KG1 (cell line): Measurements from ENCODE around the gene CA10.

Experiments used
- DNase-seq: peaks from one replicate; lab custom pipeline; 2025; lab: John Stamatoyannopoulos, UW

CA10 gene

DNA sequence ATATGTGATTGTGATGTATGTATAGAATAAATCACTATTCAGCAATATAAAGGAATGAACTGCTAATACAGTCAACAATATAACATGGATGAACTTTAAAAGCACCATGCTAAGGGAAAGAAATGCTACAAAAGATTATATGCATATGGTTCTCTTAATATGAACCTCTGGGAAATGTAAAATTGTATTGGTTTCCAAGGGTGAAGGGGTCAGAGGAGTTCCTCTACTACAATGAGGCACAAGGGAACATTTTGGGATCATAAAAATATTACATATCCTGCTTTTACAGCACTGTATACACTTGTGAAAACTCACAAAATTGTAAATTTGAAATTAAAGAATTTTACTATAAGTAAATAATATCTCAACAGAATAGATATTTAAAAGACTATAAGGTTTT is 111.4 kb downstream of the CA10 start:
- DNase-seq = no peak

DNA sequence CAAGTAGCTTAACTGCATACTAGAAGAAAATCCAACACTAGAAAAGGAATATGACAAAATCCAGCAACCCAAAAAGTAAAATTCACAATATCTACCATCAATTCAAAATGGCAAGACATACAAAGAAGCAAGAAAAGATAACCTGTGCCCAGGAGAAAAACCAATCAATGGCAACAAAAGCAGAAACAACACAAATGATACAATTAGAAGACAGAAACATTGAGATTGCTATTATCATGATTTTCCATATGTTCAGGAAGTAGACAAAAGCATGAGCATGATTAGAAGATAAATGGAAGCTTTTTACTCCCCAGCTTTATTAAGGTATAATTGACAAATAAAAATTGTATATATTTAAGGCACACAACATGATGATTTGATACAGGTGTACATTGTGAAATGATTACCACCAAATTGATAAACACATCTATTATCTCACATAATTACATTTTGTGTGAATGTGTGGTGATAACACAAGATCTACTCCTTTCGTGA is 117.3 kb downstream of the CA10 start:
- no peak for DNase-seq

DNA sequence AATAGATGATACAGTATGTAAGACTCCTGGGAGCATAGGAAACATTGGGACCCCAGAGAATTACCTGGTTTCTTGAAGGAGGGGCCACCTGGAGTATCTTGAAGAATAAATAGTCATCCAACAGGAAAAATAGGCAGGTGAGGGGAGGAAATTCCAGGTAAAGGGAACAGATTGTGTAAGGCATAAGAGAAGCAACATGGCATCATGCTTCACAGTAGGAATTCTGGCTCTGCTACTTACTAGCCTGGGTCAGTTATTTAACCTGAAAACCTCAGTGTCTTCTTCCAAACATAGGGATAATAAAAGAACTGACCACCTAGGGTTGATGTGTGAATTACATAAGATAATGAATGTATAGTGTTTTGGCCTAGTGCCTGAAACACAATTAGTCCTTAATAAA is 122.1 kb downstream of the CA10 start:
- DNase-seq = no peak

- no peak for DNase-seq
These were observed 123.1 kb downstream of the CA10 start for GRCh38 chr17:52035336-52035915.

- DNase-seq = no peak
These were observed 126.1 kb downstream of the CA10 start for GRCh38 chr17:52032454-52032853.

DNA sequence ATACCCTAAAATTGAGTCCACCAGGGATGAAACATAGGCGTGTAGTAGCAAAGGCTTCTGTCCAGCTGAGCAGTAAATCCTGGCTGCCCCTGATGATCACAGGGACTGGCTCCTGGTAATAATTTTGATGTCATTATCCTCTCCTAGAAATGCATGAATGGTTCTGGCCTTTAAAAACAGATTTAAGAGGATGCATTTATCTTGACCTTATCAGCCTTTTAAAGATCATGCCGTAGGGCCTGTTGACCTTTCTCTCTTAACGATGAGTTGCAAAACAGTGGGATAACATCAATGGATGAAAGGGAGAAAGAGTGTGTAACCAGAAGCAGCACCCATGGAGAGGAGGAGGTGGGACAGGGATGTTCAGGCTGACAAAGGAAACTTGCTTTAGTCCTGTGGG is 128.5 kb downstream of the CA10 start:
- no peak for DNase-seq

- no peak for DNase-seq
These were observed 130.8 kb downstream of the CA10 start for GRCh38 chr17:52027620-52028295.

DNA sequence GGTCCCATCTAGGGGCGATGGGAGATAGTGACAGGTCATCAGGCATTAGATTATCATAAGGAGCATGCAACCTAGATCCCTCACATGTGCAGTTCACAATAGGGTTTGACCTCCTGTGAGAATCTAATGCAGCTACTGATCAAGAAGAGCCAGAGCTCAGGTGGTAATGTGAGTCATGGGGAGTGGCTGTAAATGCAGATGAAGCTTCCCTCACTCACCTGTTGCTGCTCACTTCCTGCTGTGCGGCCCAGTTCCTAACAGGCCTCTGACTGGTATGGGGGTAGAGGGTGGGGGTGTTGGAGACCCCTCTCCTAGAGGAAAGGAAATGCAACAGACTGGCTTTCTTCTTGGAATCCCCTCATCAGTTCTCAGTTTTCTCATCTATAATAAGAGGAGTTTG is 131.4 kb downstream of the CA10 start:
- DNase-seq = no peak

DNA sequence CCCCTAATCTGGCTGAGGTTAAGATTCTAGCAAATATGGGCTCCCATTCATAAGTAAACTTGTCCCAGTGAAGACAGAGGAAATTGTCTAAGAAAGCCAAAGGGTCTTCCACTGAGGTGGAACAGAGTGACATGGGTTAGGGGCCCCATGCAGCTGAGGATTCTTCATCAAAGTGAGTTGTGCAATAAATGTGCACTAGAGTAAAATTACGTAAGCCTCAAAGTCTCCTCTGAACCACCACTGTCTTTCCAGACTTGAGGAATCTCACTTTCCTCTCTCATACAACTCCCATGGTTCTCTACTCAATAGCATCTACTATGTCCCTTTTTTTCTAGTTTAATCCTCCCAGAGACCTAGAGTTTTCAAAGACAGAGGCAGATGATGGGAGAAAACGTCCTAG is 132.4 kb downstream of the CA10 start:
- no peak for DNase-seq

DNA sequence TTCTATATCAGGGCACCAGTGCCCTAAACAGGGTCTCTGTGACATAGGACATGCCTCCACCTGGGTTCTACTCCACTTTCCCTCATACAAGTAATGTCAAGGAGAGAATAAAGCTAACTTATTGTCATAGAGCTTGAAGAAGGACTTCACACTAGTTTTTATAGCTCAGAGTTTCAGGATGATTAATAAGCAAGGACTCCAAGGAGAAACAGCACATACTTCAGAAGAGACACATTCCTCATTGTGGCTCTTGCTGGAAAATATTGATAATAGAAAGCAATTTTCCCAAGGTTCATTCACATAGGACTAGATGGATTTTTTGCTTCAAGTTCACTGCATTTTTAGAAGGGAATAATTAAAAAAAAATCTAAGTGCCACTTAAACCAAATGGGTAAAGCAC is 133.3 kb downstream of the CA10 start:
- DNase-seq = no peak

DNA sequence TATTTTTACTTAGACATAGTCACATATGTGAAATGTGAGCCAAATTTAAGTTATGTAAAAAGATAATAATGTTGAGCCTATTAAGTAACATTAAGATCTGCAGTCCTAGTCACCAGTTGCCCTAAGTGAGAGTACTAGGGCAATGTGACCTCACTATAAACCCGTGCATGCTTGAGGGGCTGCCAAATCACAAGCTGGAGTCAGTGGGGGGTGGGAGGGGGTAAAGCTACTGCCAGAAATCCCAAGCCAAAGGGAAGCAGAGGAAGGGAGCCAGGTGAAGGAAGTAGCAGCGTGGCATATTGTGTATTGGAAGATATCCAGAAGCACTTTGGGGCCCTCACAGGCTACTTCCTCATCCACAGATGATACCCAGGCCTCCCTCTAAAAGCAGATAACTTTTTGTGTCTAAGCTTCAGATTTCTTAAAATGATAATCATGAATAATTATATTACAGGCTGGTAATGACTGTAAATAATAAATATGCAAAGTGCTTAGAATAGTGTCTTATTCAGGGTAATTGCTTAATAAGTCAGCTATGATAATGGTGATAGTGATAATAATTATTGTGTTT is 134.1 kb downstream of the CA10 start:
- DNase-seq = no peak

GRCh38 chr17:52011064-52011463 is 147.4 kb downstream of the CA10 start:
- no peak for DNase-seq

- no peak for DNase-seq
These were observed 158.9 kb downstream of the CA10 start for GRCh38 chr17:51999654-52000053.

- DNase-seq = no peak
These were observed 160.8 kb downstream of the CA10 start for GRCh38 chr17:51997723-51998122.

GRCh38 chr17:51995797-51996403 is 162.6 kb downstream of the CA10 start:
- no peak for DNase-seq

DNA sequence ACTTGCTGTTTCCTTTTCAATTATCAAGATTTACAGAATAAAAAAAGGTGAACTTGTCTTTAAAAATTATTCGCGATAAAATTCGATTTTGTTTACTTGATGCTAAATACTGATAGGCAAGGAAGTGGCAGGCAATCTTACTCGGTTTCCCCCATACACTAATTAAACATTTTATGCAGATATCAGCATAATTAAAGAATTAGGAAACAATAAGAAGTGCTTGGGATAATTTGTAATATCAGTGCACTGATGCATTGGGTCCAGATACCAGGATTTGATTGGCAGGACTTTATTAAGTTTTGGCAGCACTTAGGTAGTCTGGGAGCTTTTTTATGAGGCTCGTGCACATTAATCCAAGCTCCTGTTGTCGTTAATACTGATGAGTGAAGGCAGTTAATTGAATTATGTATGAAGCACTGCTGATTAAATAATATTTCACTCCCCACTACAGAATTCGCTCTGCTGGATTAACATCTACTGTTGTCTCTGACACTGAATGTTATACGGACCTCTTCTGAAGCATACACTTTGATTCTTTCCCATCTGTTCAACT is 165.6 kb downstream of the CA10 start:
- no peak for DNase-seq

DNA sequence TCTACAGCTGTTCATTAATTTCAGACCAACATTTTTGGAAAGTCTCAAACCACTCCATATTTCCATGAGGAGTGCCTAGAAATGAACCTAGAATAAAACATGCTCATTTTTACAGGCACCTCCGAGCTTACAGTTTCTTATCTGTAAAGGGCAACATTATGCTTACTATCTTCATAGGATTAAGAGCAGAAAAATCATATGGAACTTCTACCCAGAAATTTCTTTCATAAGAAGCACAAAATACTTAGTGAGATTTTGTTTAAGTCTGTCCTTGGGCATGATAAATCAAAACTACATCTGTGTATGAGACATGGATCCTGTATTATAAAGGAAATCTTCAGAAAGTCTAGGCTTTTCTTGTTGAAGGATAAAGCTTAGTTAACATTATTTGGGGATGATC is 187.4 kb downstream of the CA10 start:
- no peak for DNase-seq

DNA sequence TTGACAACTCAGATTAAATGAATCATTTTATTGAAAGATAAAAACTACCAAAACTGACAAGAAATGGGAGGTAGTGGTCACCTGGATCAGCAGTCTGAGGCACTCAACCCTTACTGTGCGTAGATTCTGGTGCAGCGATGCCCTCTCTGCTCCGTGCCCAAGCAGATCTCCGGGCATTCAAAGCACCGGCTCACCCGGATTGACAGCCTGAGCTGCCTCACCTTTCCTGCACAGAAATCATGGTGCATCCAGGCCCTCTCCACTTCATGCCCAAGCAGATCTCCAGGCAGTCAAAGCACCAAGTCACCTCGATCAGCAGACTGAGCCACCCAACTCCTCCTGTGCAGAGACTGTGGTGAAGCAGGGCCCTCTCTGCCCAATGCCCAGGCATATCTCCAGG is 196.8 kb downstream of the CA10 start:
- no peak for DNase-seq

GRCh38 chr17:51957786-51958185 is 200.7 kb downstream of the CA10 start:
- DNase-seq = no peak

DNA sequence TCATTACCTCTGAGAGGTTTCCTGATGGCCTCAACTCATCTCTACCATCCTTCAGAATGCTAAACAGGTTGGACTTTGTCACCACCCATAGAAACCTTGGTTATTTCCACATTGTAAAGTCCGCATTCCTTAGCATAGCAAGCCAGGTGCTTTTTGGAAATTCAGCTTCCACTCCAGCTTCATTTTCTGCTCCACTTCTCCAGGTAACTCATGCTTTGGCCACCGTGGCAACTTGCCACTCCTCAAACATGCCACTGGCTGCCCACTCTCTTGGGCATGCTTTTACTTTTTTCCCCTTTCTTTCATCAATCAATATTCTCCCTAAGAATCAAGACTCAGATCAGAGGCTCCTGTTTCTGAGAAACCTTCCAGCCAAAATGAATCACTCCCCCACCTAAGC is 203.3 kb downstream of the CA10 start:
- no peak for DNase-seq

- DNase-seq = no peak
These were observed 204.2 kb downstream of the CA10 start for GRCh38 chr17:51954232-51954765.

DNA sequence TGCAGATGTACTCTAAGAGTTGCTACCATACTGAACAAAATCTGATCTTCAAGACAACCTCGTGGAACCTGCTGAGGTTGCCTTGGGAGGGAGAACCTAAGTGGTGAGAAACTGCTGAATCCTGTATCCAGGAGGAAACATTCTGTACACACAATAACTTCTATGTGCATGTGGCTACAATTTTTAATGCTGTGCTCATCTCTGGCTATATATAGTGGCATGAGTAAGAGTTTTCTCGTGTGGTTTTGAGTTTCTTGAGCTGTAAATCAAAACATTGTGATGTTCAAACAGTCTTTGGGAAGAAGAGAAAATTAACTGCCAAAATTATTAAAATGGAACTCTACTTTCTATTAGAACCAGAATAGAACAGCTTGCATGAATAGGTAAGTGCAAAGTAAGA is 206.8 kb downstream of the CA10 start:
- no peak for DNase-seq

- no peak for DNase-seq
These were observed 210.4 kb downstream of the CA10 start for GRCh38 chr17:51948128-51948527.
